NCI-H1048 (cell line): ENCODE measurements around the gene KCTD3.

ENCODE experiments used
- DNase-seq: peaks from one replicate; lab custom pipeline; 2025; lab: John Stamatoyannopoulos, UW

The KCTD3 gene

DNA sequence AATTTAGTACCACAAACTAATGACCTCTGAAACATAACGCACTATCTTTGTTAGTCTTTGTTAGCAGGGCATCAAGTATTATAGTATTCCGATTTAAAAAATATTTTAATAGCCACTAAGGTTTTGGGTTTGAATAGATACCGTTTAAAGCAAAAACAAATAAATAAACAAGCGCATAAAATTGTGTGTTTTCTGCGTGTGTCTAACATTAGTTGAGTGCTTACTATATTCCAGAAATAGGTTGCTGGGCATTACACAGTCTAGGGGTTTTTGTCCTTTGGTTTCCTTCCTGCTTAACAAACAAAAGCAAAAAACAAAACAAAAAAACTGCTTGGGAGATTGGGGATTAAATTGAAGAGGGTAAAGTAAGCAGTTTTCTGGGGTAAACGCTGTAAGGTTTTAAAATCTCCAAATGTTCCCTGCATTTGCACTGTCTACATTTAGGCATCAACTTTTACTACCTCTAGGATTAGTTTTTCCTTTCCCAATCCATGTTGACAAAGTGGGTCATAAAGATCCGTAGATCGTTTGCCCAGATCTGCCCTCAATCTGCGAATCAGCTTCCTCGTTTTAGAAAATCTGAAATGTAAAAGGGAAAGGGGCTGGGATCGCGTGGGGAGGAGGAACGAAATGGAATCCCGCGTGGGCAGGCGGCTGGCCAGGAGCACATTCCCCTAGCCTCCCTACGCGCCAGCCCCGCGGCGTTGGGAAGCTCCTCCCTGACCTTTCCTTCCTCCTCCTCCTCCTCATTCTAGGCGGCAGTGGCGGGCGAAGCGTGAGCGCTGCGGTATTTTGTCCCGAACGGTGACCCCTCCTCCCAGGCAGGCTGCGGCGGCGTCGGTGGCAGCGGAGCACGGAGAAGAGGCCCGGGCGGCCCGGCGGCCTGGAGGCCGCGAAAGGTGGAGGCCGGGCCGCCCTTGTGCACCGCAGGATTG is at the start of gene KCTD3:
TSS of gene KCTD3 (plus strand) at position 749 of the 935 bp plus-strand sequence. CDS start 382 bp downstream, outside the sequence.
- DNase-seq = peak; percentile 39

DNA sequence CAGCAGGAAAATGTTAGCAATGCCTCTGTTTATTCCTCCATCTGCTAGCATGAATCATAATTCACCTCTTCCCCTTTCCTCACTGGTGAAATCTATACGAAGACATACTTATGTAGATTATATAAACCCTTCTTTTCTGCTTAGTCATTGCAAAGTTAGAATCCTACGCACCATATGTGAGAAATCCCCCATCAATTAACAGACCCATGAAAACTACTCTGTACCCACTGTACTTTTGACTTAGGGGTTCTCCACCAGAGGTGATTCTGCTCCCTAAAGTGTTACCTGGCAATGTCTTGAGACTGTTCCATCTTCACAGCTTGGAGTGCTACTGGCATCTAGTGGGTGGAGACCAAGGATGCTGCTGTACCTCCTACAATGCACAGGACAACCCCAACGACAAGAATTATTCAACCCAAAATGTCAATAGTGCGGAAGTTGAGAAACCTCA is 49.6 kb upstream of the KCTD3 start:
- no peak for DNase-seq

GRCh38 chr1:215518594-215518993 is 48.5 kb upstream of the KCTD3 start:
- no peak for DNase-seq

DNA sequence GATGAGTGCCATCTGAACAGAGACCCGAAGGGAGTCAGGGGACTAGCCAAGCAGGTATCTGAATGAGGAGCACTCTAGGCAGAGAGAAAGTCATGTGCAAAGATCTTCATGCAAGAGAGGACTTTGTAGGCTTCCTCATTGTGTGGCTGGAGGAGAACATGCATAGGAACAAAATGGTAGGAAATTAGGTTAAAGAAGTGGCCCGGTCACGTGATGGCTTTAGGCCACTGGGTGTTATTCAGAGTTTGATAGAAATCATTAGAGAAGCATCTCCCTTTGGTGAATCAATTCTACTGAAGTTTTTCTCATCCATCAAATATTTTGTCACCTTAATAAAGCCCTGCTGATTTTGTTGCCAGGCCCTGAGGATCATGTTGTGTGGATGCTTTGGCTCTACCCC is 45.8 kb upstream of the KCTD3 start:
- DNase-seq = no peak

DNA sequence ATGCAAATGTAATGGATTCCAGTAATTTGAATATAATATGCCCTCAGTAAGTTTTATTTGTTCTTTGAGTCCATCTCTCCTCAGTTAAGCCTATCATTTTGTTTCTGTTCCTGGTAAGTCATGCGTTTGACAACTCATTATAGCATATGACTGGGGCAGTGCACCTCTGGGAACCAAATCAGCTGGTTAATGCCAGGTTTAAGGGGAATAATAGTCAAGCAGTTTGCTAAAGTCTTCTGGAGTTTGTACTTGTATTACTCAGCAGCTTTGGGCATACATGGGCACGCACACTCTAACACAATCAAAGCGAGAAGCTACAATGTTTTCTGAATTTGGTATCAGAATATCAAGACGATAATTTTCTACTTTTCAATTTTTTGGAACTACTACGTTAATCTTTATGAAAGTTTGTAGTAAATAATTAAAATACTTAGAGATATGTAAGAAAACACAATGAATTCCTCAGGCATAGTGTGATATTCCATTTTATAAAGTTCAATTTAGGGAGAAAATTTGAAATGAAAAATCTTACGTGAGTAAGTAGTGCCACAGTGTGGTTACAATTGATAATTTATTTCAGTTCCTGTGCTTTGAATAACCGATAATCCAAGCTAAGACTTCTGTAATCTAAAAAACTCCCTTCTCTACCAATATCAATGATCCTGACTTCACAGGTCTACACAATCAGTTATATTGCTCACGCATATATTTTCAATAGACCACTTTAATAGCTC is 43.8 kb upstream of the KCTD3 start:
- no peak for DNase-seq

GRCh38 chr1:215523906-215524305 is 43.2 kb upstream of the KCTD3 start:
- no peak for DNase-seq

DNA sequence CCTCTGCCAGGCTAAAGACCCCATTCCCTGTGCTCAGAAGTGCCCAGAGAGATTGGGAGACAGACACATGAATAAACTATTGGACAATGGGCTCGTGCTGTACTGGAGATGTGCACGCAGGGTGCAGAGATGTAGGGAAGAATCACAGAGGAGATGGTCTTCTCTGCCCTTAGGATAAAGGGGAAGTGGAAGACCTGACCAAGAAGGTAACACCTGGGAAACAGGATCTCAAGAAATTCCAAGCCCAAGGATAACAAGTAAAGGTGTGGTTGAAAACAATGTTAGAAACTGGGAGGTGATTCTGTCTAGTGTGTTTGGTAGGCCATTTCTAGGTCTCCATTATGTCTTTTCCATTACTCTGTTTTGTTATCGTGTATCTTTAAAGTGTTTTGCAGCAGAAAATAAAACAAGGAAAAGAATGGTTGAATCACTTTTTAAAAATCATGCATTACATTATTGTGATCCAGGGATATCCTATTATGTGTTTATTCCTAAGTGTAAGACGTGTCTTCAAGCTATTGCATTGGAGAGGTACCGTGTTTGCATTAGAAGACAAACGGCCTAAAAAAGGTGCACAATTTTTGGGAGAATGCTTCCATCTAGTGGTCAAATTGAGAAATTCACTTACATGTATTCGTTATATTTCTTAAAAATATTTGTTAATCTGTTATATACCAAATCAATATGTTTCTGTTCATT is 40.8 kb upstream of the KCTD3 start:
- DNase-seq = peak; percentile 67

DNA sequence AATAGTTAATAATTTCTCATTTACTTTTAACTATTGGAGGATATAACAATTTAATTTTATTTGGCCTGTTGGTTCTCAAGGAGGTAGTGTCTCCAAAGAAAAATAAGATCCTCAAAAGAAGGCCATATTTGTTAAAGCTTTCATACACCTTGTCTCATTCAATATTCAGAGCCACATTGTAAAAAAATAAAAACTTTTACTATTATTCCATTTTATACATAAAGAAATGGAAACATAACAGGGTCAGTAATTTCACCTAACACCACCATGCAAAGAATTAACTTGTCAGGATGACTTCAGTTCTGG is 40.3 kb upstream of the KCTD3 start:
- no peak for DNase-seq

DNA sequence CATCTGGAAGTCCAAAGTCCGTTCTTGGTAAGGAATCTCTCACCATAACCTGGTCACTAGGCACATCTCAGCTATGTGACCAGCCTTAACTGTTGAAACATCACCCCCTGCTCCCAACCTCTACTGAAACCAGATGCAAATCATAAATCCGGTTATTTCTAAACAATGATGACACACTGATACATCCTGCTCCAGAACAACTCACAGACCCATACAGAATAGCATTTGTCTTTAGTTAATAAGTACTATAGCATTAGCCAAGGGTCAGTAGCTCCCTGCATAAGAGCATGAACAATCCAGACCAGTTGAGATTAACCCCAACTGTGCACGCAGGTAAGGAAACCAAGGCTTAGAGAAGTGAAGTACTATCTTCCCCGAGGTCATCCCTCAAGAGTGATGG is 38.0 kb upstream of the KCTD3 start:
- DNase-seq = no peak

GRCh38 chr1:215529571-215529970 is 37.5 kb upstream of the KCTD3 start:
- no peak for DNase-seq

DNA sequence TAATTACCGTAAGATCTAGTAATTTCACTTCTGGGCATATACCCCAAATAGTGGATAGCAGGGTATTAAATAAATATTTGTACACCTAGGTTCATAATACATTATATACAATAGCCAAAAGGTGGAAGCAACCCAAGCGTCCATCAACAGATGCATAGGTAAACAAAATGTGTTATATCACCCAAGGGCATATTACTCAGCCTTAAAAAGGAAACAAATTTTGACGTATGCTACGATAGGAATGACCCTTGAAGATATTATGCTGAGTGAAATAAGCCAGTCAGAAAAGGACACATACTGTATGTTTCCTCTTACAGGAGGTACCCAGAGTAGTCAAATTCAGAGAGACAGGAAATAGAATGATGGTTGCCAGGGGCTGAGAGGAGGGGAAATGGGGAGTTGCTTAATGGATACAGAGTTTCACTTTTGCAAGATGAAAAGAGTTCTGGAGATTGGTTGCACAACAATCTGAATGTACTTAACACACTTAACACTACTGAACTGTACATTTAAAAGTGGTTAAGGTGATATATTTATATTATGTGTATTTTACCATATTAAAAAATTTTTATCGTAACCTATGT is 36.6 kb upstream of the KCTD3 start:
- no peak for DNase-seq

- DNase-seq = no peak
Measured at GRCh38 chr1:215539803-215540570, 27.1 kb upstream of the KCTD3 start.

GRCh38 chr1:215542301-215542700 is 24.8 kb upstream of the KCTD3 start:
- no peak for DNase-seq

DNA sequence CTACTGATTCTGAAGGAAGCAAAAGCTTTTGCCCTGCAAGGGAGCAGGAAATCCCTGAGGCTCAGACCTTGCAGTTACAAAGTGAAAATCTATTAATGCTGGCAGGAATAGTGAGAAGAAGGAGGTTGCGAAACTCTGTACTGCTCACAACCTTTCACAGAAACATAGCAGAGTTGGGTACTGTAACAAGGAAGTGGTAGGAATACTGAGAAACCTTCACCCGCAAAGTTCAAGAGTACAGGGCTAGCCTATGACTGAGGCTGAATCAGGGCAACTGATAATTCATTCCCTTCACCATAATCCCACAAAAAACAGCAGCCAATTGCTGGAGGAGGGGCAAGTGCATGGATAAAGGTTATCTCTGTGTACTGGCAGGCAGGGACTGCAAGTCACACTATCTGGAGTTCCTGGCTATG is 23.9 kb upstream of the KCTD3 start:
- no peak for DNase-seq

DNA sequence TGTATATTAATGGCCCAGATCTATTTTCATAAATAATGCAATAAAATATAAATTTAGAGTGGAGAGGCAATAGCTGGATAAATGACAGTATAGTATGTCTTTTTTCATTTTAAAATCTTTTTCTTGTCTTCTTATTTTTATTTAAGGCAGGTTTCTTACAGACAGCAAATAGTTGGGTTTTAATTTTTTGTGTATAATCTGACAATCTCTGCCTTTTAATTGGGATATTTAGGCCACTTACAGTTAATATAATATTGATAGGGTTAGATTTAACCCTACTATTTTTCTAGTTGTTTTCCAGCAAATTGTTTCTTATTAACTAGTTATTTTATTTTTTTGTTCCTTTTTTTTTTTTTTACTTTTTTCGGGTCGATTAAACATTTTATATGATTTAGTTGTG is 23.3 kb upstream of the KCTD3 start:
- DNase-seq = no peak

GRCh38 chr1:215544566-215544965 is 22.5 kb upstream of the KCTD3 start:
- DNase-seq = no peak

- no peak for DNase-seq
Measured at GRCh38 chr1:215545096-215545495, 22.0 kb upstream of the KCTD3 start.

DNA sequence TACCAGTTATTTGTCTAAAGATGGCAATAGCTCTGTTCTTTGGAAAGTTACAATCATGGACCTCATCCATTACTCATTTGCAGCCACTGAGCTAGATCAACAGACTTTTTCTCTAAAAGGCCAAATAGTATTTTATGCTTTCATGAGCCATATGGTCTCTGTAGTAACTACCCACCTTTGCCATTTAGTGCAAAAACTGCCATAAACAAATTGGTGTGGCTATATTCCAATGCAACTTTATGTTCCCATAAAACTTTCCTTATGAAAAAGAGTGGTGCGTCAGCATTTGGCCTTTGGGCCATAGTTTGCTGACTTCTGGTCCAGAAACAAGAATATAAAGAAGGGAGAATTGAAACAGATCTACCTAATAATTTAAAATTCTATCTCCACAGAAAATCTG is 20.1 kb upstream of the KCTD3 start:
- DNase-seq = no peak

DNA sequence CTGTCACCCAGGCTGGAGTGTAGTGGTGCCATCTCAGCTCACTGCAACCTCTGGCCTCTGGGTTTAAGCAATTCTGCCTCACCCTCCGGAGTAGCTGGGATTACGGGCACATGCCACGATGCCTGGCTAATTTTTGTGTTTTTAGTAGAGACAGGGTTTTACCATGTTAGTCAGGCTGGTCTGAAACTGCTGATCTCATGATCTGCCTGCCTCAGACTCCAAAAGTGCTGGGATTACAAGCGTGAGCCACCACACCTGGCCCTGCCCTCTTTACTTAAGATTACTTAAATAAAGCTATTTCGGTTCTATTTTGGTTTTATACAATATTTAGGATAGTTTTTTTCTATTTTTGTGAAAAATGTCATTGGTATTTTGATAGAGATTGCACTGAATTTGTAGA is 15.3 kb upstream of the KCTD3 start:
- no peak for DNase-seq

GRCh38 chr1:215554865-215555264 is 12.2 kb upstream of the KCTD3 start:
- no peak for DNase-seq

- no peak for DNase-seq
Measured at GRCh38 chr1:215555531-215555930, 11.6 kb upstream of the KCTD3 start.

- DNase-seq = no peak
Measured at GRCh38 chr1:215556996-215557395, 10.1 kb upstream of the KCTD3 start.
